VCaP (cell line): ENCODE measurements around the gene AKAP6.

Source experiments
- H3K27ac ChIP-seq: fragments of 450-650 bp; 2 replicates; pipeline ENCODE4 v1.5.1; 2017
- CTCF ChIP-seq: fragments of 450-650 bp; conservative IDR thresholded peaks from 2 replicates; pipeline ENCODE4 v1.5.1; 2017; ENCODE audit warnings: mild to moderate bottlenecking, moderate library complexity

Gene AKAP6

DNA sequence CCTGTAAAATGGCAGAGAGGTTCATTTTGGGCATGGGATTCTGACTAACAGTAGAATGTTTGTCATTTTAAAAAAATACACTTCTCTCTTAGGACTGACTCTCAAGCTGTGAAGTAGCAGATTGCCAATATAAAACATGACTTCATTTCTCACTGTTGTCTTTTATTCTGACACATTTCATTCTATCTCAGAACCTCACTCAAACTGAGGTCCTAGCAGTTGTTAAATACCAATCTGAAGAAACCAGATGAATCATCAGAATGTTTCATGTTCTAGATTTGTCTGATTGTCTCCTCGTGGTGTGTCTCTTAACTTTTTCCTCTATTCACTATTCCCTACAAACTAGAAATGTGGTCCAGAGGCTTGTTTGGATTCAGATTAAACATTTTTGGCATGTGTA, 333.1 kb downstream of the AKAP6 start:
- H3K27ac ChIP-seq, result no peak overlapping the region
- TF ChIP-seq CTCF, result no peak

DNA sequence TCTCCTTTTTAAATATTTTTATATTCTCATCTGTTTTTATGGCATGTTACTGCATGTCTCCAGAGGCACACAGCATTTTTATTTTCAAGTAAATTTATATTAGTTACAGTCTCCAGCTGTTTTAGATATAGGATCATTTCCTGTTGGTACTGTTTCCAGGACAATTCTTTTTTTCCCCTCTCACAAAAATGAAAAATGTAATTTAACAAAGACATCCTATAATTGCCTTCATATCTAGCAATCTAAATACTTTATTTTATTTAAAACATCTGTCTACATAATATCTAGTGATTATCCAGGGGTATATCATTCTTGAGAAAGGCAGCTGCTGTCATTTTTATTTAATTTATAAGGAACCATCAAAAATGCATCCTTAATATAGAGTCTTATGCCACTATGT, 337.2 kb downstream of the AKAP6 start:
- no peak overlapping the region for H3K27ac ChIP-seq
- no peak for TF ChIP-seq CTCF

GRCh38 chr14:32667287-32667686, 338.2 kb downstream of the AKAP6 start:
- H3K27ac ChIP-seq, result peak overlapping the region; percentile 16; the same call in 1 of the 2 replicates
- TF ChIP-seq CTCF, result no peak

- no peak for TF ChIP-seq CTCF
- H3K27ac ChIP-seq, result peak overlapping the region; percentile 16; the same call in 1 of the 2 replicates
Observed at GRCh38 chr14:32667791-32668190, 338.7 kb downstream of the AKAP6 start.

DNA sequence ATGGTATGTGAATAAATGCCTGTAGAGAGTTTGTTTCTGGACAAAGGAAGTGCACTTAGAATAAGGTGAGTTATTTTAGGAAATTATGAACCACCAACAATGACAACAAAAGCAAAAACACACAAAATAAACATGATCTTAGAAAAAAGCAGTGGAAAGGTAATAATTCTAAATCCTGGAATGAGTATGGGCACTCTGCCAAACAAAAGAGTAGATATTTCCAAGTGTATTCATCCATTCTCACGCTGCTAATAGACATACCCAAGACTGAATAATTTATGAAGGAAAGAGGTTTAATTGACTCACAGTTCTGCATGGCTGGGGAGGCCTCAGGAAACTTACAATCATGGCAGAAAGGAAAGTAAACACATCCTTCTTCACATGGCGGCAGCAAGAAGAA, 340.3 kb downstream of the AKAP6 start:
- no peak overlapping the region for H3K27ac ChIP-seq
- TF ChIP-seq CTCF, result no peak

DNA sequence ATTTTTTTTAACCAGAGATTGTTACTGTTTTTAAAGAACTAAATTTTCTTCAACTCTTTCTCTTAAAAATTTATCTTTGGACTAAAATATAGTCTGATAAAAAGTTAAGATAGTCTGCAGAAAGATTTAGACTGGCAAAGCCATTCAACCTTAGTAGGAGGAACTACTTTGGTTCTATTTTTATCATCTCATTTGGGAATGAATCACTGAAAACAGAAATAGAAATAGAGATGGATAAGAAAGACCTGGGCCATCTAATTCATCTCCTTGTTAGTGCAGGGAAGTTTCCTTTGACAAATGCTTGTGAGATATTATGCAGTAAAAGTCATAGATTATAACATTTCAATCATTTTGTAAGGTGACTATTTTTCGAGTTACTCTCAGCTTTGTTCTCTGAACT, 346.3 kb downstream of the AKAP6 start:
- no peak overlapping the region for H3K27ac ChIP-seq
- no peak for TF ChIP-seq CTCF

DNA sequence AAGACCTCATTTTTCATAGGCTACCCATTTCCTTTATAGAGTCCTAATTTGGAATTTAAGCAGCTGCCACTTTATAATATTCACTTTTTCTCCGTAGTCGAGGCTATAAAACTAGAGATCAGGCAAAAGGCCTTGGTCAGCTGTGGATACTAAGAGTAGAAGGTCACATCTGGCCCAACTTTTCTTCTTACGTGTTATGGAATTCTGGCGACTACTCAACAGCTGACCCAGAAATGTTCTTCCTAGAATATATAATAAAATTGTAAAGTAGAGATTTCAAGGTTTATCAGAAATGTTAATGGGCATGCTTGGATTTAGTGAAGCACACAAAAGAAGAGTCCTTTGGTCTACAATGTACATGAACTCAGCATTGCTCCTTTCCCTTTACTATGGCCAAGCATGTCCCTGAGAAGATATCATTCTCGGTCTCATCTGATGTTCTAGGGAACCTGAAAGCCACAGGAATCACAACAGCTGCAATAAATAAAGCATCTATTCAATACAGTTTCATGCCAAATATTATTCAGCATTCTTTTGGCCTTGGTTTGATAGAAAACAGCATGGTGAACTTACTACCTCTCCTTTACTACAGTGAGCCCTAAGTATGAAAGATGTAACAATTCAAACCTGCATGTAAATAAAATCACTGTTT, 348.2 kb downstream of the AKAP6 start:
- no peak for TF ChIP-seq CTCF
- no peak overlapping the region for H3K27ac ChIP-seq
